ENCODE results near the gene DHCR7.

DNA sequence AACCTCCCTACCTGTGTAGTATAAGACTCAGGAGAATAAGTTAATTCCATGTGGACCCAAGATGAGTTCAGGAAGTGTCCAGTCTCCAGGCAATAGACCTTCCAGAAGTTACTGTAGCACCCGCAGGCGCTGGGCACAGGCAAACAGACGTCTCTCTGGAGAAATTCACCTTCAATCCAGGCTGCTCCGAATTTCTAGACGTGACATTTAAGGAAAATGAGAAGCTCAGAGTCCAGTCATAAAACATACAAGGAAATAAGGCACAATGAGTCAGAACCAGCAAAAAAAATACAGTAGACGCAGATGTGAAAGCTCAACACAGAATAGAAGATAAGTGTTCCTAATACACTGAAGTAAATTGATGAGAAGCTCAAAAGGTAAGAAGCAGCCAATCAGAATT, 19.0 kb upstream of the DHCR7 start:
- TF ChIP-seq, protein P1, sequence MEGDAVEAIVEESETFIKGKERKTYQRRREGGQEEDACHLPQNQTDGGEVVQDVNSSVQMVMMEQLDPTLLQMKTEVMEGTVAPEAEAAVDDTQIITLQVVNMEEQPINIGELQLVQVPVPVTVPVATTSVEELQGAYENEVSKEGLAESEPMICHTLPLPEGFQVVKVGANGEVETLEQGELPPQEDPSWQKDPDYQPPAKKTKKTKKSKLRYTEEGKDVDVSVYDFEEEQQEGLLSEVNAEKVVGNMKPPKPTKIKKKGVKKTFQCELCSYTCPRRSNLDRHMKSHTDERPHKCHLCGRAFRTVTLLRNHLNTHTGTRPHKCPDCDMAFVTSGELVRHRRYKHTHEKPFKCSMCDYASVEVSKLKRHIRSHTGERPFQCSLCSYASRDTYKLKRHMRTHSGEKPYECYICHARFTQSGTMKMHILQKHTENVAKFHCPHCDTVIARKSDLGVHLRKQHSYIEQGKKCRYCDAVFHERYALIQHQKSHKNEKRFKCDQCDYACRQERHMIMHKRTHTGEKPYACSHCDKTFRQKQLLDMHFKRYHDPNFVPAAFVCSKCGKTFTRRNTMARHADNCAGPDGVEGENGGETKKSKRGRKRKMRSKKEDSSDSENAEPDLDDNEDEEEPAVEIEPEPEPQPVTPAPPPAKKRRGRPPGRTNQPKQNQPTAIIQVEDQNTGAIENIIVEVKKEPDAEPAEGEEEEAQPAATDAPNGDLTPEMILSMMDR (conservative IDR thresholded peaks at IDR 0.05; ENCODE audit: low read depth, low read length) = no peak
- TF ChIP-seq EZH2 (IDR thresholded peaks at IDR 0.05; ENCODE audit: borderline replicate concordance, low read depth, low read length, poor library complexity, severe bottlenecking) = no peak
